Measurements from ENCODE around the gene TADA2B. TPM values are rescaled to one million over a fixed set of nuclear protein-coding genes. Genes with fewer than 3 reads are reported as not detected.

The TADA2B gene
- total and polyA plus RNA-seq, 4 experiments from 2014 or later, result 2.8 to 49.0 (median 25.5) TPM

GRCh38 chr4:7062816-7063215 lies 19.6 kb downstream of the TADA2B start:
- Mint-ChIP-seq H3K9me3 (no peaks in the 10 kb centered on the region), H3K4me3 (no peak overlapping the region), H3K27me3 (no peaks in the 10 kb centered on the region), H3K27ac (peak overlapping the region in 1 of 7 donors; percentile 52), H3K36me3 (peaks cover 36 to 72% of the 10 kb centered on the region in 2 donors), H3K4me1 (peaks cover 12 to 47% (median 26%) of the 10 kb centered on the region in 4 donors)
- DNase-seq, result no peak
- H3K27me3 ChIP-seq (ENCODE audit: insufficient read depth, low read length), result no peaks in the 10 kb centered on the region
- peaks cover 58% of the 10 kb centered on the region for H3K36me3 ChIP-seq (ENCODE audit: insufficient read depth, low read length)
- ChIA-PET POLR2A (ENCODE audit: partially characterized antibody) (interaction anchor here (1.6 to 11.0 kb wide), 2 partner anchors 12 to 18 kb away, joined by 5 to 231 read pairs; partner anchors contain the start of gene TADA2B), CTCF (ENCODE audit: partially characterized antibody) (interaction anchor here (1.0 to 11.0 kb wide), 4 partner anchors 9 to 163 kb away, joined by 3 to 204 read pairs (median 14); partner anchors contain the start of gene TADA2B)
- H3K4me1 ChIP-seq (ENCODE audit: insufficient read depth, low read length), result peaks cover 34% of the 10 kb centered on the region
- intact Hi-C loops (cut with micrococcal nuclease), result loop anchor here (10.0 kb wide), 1 partner anchor 872 kb away; the partner anchor contains the start of gene AFAP1
- H3K4me3 ChIP-seq (ENCODE audit: low read length in 2 of 2), result no peak overlapping the region
- no peak overlapping the region for H3K27ac ChIP-seq (ENCODE audit: low read depth, low read length)
- H3K9me3 ChIP-seq (ENCODE audit: control insufficient read depth in 1 of 2, low read length in 2 of 2), result no peaks in the 10 kb centered on the region

GRCh38 chr4:7063362-7063761 lies 20.2 kb downstream of the TADA2B start:
- no peak for DNase-seq
- intact Hi-C loops (cut with micrococcal nuclease), result loop anchor here (10.0 kb wide), 1 partner anchor 871 kb away; the partner anchor contains the start of gene AFAP1
- ChIA-PET POLR2A (ENCODE audit: partially characterized antibody) (interaction anchor here (11.0 kb wide), 1 partner anchor 19 kb away, joined by 231 read pairs; the partner anchor contains the start of gene TADA2B), CTCF (ENCODE audit: partially characterized antibody) (interaction anchor here (1.1 to 11.0 kb wide), 2 partner anchors 8 to 21 kb away, joined by 4 to 204 read pairs; partner anchors contain the start of gene TADA2B)
- H3K36me3 ChIP-seq (ENCODE audit: insufficient read depth, low read length), result peaks cover 57% of the 10 kb centered on the region
- H3K4me1 ChIP-seq (ENCODE audit: insufficient read depth, low read length), result peaks cover 34% of the 10 kb centered on the region
- no peaks in the 10 kb centered on the region for H3K27me3 ChIP-seq (ENCODE audit: insufficient read depth, low read length)
- H3K9me3 Mint-ChIP-seq, result peaks cover 0 to 2% (median 0%) of the 10 kb centered on the region in 8 donors
- no peaks in the 10 kb centered on the region for H3K9me3 ChIP-seq (ENCODE audit: control insufficient read depth in 1 of 2, low read length in 2 of 2)
- H3K27me3 Mint-ChIP-seq, result no peaks in the 10 kb centered on the region
- peaks cover 13 to 53% (median 30%) of the 10 kb centered on the region in 4 donors for H3K4me1 Mint-ChIP-seq
- no peak overlapping the region for H3K4me3 ChIP-seq (ENCODE audit: low read length in 2 of 2)
- H3K4me3 Mint-ChIP-seq, result peak overlapping the region in 1 of 8 donors; percentile 7
- H3K36me3 Mint-ChIP-seq, result peaks cover 36 to 73% of the 10 kb centered on the region in 2 donors
- H3K27ac Mint-ChIP-seq, result peak overlapping the region in 5 of 7 donors; percentile 52 to 85 (median 57)
- H3K27ac ChIP-seq (ENCODE audit: low read depth, low read length), result no peak overlapping the region

GRCh38 chr4:7066006-7066405 lies 22.8 kb downstream of the TADA2B start:
- H3K27me3 Mint-ChIP-seq, result peaks cover 0 to 2% of the 10 kb centered on the region in 2 donors
- Histone ChIP-seq H3K27me3 (ENCODE audit: insufficient read depth, low read length) (no peaks in the 10 kb centered on the region), H3K36me3 (ENCODE audit: insufficient read depth, low read length) (peaks cover 32% of the 10 kb centered on the region), H3K4me3 (ENCODE audit: low read length in 2 of 2) (no peak overlapping the region), H3K9me3 (ENCODE audit: control insufficient read depth in 1 of 2, low read length in 2 of 2) (no peaks in the 10 kb centered on the region), H3K27ac (ENCODE audit: low read depth, low read length) (peak overlapping the region; percentile 69), H3K4me1 (ENCODE audit: insufficient read depth, low read length) (peaks cover 46% of the 10 kb centered on the region)
- H3K4me3 Mint-ChIP-seq, result peak overlapping the region; percentile 86 to 98 (median 94)
- ChIA-PET CTCF (ENCODE audit: partially characterized antibody) (interaction anchor here (1.2 to 11.0 kb wide), 8 partner anchors 12 to 491 kb away, joined by 3 to 204 read pairs (median 45); partner anchors contain the start of genes BLOC1S4, MAN2B2, TADA2B and TBC1D14), POLR2A (ENCODE audit: partially characterized antibody) (interaction anchor here (1.0 to 11.0 kb wide), 7 partner anchors 22 to 491 kb away, joined by 3 to 231 read pairs (median 35); partner anchors contain the start of genes BLOC1S4, MAN2B2, TADA2B and TBC1D14)
- DNase-seq, result no peak
- peak overlapping the region in 4 of 7 donors; percentile 1 to 71 (median 43) for H3K27ac Mint-ChIP-seq
- H3K4me1 Mint-ChIP-seq, result peaks cover 22 to 70% (median 45%) of the 10 kb centered on the region in 4 donors
- intact Hi-C loops (cut with micrococcal nuclease), result loop anchor here (10.0 kb wide), 1 partner anchor 869 kb away; the partner anchor contains the start of gene AFAP1
- peaks cover 26 to 48% of the 10 kb centered on the region in 2 donors for H3K36me3 Mint-ChIP-seq
- H3K9me3 Mint-ChIP-seq, result peaks cover 0 to 2% (median 0%) of the 10 kb centered on the region in 8 donors

GRCh38 chr4:7066493-7066892 lies 23.3 kb downstream of the TADA2B start:
- Histone ChIP-seq H3K9me3 (ENCODE audit: control insufficient read depth in 1 of 2, low read length in 2 of 2) (no peaks in the 10 kb centered on the region), H3K36me3 (ENCODE audit: insufficient read depth, low read length) (peaks cover 28% of the 10 kb centered on the region), H3K27me3 (ENCODE audit: insufficient read depth, low read length) (no peaks in the 10 kb centered on the region), H3K27ac (ENCODE audit: low read depth, low read length) (peak overlapping the region; percentile 69), H3K4me3 (ENCODE audit: low read length in 2 of 2) (peak overlapping the region; percentile 60 to 65), H3K4me1 (ENCODE audit: insufficient read depth, low read length) (peaks cover 46% of the 10 kb centered on the region)
- H3K27me3 Mint-ChIP-seq, result peaks cover 0 to 2% of the 10 kb centered on the region in 2 donors
- intact Hi-C loops (cut with micrococcal nuclease), result loop anchor here (10.0 kb wide), 1 partner anchor 868 kb away; the partner anchor contains the start of gene AFAP1
- peaks cover 22 to 44% of the 10 kb centered on the region in 2 donors for H3K36me3 Mint-ChIP-seq
- ChIA-PET POLR2A (ENCODE audit: partially characterized antibody) (interaction anchor here (0.7 to 11.0 kb wide), 10 partner anchors 22 to 492 kb away, joined by 3 to 231 read pairs (median 6); partner anchors contain the start of genes BLOC1S4, MAN2B2, MRFAP1L1 and TADA2B), CTCF (ENCODE audit: partially characterized antibody) (interaction anchor here (1.2 to 11.0 kb wide), 9 partner anchors 12 to 492 kb away, joined by 3 to 204 read pairs (median 14); partner anchors contain the start of genes BLOC1S4, MAN2B2, TADA2B and TBC1D14)
- DNase-seq, result no peak
- H3K4me1 Mint-ChIP-seq, result peaks cover 20 to 66% (median 45%) of the 10 kb centered on the region in 4 donors
- H3K4me3 Mint-ChIP-seq, result peak overlapping the region; percentile 86 to 98 (median 94)
- peaks cover 0 to 2% (median 0%) of the 10 kb centered on the region in 8 donors for H3K9me3 Mint-ChIP-seq
- H3K27ac Mint-ChIP-seq, result peak overlapping the region in 5 of 7 donors; percentile 1 to 90 (median 29)

GRCh38 chr4:7067126-7067451 lies 23.9 kb downstream of the TADA2B start:
- Mint-ChIP-seq H3K4me3 (peak overlapping the region; percentile 86 to 98 (median 94)), H3K4me1 (peaks cover 20 to 65% (median 45%) of the 10 kb centered on the region in 4 donors), H3K27me3 (peaks cover 0 to 2% of the 10 kb centered on the region in 2 donors), H3K36me3 (peaks cover 20 to 38% of the 10 kb centered on the region in 2 donors), H3K27ac (peak overlapping the region; percentile 80 to 94 (median 90)), H3K9me3 (peaks cover 0 to 2% (median 0%) of the 10 kb centered on the region in 8 donors)
- H3K27ac ChIP-seq (ENCODE audit: low read depth, low read length), result peak overlapping the region; percentile 69
- no peaks in the 10 kb centered on the region for H3K9me3 ChIP-seq (ENCODE audit: control insufficient read depth in 1 of 2, low read length in 2 of 2)
- intact Hi-C loops (cut with micrococcal nuclease), result loop anchor here (10.0 kb wide), 1 partner anchor 868 kb away; the partner anchor contains the start of gene AFAP1
- DNase-seq, result no peak
- H3K4me1 ChIP-seq (ENCODE audit: insufficient read depth, low read length), result peaks cover 46% of the 10 kb centered on the region
- peak overlapping the region; percentile 60 to 65 for H3K4me3 ChIP-seq (ENCODE audit: low read length in 2 of 2)
- peaks cover 22% of the 10 kb centered on the region for H3K36me3 ChIP-seq (ENCODE audit: insufficient read depth, low read length)
- H3K27me3 ChIP-seq (ENCODE audit: insufficient read depth, low read length), result no peaks in the 10 kb centered on the region
- POLR2A ChIA-PET (ENCODE audit: partially characterized antibody), result interaction anchor here (0.6 to 11.0 kb wide), 29 partner anchors 11 to 762 kb away, joined by 3 to 231 read pairs (median 6); partner anchors contain the start of genes BLOC1S4, MAN2B2, MRFAP1 and MRFAP1L1
- CTCF ChIA-PET (ENCODE audit: partially characterized antibody), result interaction anchor here (1.2 to 11.0 kb wide), 9 partner anchors 13 to 493 kb away, joined by 3 to 204 read pairs (median 14); partner anchors contain the start of genes BLOC1S4, MAN2B2, TADA2B and TBC1D14

- peak within 1 kb of the TSS; percentile 69 for H3K27ac ChIP-seq (ENCODE audit: low read depth, low read length)
- peaks cover 17 to 33% of the 10 kb centered on the region in 2 donors for H3K36me3 Mint-ChIP-seq
- peak within 1 kb of the TSS; percentile 93 to 98 (median 96) for H3K4me3 Mint-ChIP-seq
- ChIA-PET CTCF (ENCODE audit: partially characterized antibody) (interaction anchor here (0.9 to 11.0 kb wide), 12 partner anchors 14 to 493 kb away, joined by 3 to 204 read pairs (median 12); partner anchors contain the start of genes BLOC1S4, MAN2B2, TADA2B and TBC1D14), POLR2A (ENCODE audit: partially characterized antibody) (interaction anchor here (0.6 to 11.0 kb wide), 33 partner anchors 12 to 761 kb away, joined by 3 to 231 read pairs (median 6); partner anchors contain the start of genes BLOC1S4, MAN2B2, MRFAP1 and TADA2B)
- peaks cover 19% of the 10 kb centered on the region for H3K36me3 ChIP-seq (ENCODE audit: insufficient read depth, low read length)
- no peaks in the 10 kb centered on the region for H3K27me3 ChIP-seq (ENCODE audit: insufficient read depth, low read length)
- peaks cover 46% of the 10 kb centered on the region for H3K4me1 ChIP-seq (ENCODE audit: insufficient read depth, low read length)
- peaks cover 20 to 65% (median 45%) of the 10 kb centered on the region in 4 donors for H3K4me1 Mint-ChIP-seq
- intact Hi-C loops (cut with micrococcal nuclease), result loop anchor here (1.0 to 10.0 kb wide), 9 partner anchors 24 to 867 kb away; partner anchors contain the start of genes AFAP1, BLOC1S4, MRFAP1 and TADA2B
- H3K27me3 Mint-ChIP-seq, result peaks cover 0 to 2% of the 10 kb centered on the region in 2 donors
- peak within 1 kb of the TSS; percentile 82 to 98 (median 96) for H3K27ac Mint-ChIP-seq
- no peaks in the 10 kb centered on the region for H3K9me3 ChIP-seq (ENCODE audit: control insufficient read depth in 1 of 2, low read length in 2 of 2)
- H3K9me3 Mint-ChIP-seq, result peaks cover 0 to 2% (median 0%) of the 10 kb centered on the region in 8 donors
- H3K4me3 ChIP-seq (ENCODE audit: low read length in 2 of 2), result peak within 1 kb of the TSS; percentile 65 to 84
- peak; percentile 100 for DNase-seq
These were observed 24.5 kb downstream of the TADA2B start, which contains the start of gene GRPEL1 for GRCh38 chr4:7067452-7068278. Gene GRPEL1 (minus strand): TSS chr4:7068064. CDS start chr4:7068032, 32 bp downstream.

Data from CD4-positive, alpha-beta memory T cell (primary cell).